Activated naive CD8-positive, alpha-beta T cell (primary cell): ENCODE results near the gene HAL.
A peak's percentile ranks its signal among the peaks of the same experiment; 100 is the strongest.

ENCODE experiments used
- H3K27ac Mint-ChIP-seq: one replicate; pipeline ENCODE4 v1.8.0; 2021; ENCODE audit warnings: mixed read lengths
- H3K27me3 Mint-ChIP-seq: one replicate; pipeline ENCODE4 v1.8.0; 2021; ENCODE audit warnings: mixed read lengths
- H3K36me3 Mint-ChIP-seq: one replicate; pipeline ENCODE4 v1.8.0; 2021; ENCODE audit warnings: mixed read lengths
- H3K4me1 Mint-ChIP-seq: one replicate; pipeline ENCODE4 v1.8.0; 2021; ENCODE audit warnings: low read depth, mixed read lengths
- H3K4me3 Mint-ChIP-seq: one replicate; pipeline ENCODE4 v1.8.0; 2021; ENCODE audit warnings: mild to moderate bottlenecking, mixed read lengths
- H3K9me3 Mint-ChIP-seq: one replicate; pipeline ENCODE4 v1.8.0; 2021; ENCODE audit warnings: low read depth, mixed read lengths

Gene HAL

DNA sequence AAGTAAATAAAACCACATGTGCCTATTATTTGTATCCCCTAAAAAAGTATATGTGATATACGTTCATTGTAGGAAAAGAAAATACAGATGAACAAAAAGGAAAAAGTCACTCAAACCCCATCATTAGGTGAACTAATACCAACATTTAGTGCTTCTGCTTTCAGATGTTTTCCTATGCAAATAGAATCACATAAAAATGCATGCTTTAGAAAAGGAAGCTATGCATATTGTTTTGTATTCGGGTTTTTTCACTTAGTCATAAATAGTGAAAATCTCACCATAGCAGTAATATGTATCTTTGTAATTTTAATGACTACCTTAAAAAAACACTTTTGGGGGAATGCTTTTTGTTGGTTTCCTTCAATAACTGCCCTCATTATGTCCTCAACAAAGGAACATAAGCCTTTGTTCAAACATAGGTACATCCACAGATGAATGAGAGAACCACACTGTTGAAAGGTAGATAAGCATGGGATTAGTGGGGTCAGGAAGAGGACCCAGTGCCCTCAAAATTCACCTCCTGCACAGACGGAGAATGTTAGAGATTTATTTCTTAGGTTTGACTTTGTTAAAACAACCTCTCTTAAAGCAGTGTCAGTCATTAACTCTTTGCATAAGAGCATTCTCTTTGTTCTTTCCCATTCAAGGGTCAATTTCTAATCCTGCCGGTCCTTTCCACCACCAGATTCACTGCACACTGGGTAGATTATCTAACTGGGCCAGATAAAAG lies 46.5 kb downstream of the HAL start:
- Mint-ChIP-seq H3K27me3 (no peaks in the 10 kb centered on the region), H3K4me3 (no peak overlapping the region), H3K4me1 (no peaks in the 10 kb centered on the region), H3K9me3 (no peaks in the 10 kb centered on the region), H3K36me3 (no peaks in the 10 kb centered on the region), H3K27ac (no peak overlapping the region)

DNA sequence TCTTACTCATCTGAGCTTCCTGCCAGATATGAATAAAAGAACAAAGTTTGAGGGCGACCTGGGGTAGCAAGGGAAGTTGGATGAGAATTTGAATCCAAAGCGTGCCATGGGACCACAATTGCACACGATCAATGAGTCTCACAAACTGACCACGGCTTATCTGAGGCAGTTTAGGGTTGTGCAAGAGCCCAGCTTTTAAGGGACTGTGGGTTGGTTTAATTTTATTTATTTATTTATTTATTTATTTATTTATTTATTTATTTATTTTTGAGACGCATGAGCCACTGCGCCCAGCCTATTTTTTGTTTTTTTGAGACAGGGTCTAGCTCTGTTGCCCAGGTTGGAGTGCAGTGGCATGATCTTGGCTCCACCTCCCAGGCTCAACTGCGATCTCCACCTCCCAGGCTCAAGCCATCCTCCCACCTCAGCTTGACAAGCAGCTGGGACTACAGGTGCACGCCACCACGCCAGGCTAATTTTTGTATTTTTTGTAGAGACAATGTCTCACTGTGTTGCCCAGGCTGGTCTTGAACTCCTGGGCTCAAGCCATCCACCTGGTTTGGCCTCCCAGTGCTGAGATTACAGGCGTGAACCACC lies 51.9 kb downstream of the HAL start:
- H3K9me3 Mint-ChIP-seq, result no peaks in the 10 kb centered on the region
- no peaks in the 10 kb centered on the region for H3K36me3 Mint-ChIP-seq
- peaks cover 9% of the 10 kb centered on the region for H3K4me1 Mint-ChIP-seq
- H3K4me3 Mint-ChIP-seq, result peak overlapping the region; percentile 96
- H3K27ac Mint-ChIP-seq, result no peak overlapping the region
- H3K27me3 Mint-ChIP-seq, result no peaks in the 10 kb centered on the region

DNA sequence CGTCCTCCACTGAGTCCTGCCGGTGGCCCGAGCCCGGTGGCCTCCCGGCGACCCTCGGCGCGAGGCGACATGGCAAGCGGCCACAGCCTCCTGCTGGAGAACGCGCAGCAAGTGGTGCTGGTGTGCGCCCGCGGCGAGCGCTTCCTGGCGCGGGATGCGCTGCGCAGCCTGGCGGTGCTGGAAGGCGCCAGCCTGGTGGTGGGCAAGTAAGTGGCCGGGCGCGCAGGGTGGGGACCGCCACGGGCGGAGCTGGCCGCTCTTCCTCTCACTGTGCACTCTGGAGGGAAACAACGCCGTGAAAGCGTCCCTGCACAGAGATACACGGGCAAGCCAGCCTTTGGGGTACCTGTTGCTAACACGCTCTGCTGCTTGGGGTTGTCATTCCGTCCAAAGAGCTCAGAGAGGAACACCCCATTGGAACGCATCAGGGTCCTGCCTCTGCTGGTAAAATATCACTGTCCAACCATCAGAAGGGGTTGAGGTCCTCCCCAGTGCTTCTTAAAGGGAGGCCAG lies 52.8 kb downstream of the HAL start, which contains the start of gene AMDHD1:
Gene AMDHD1, plus strand, starts transcription at position 2 of the 513 bp plus-strand sequence. Its CDS starts 68 bp downstream, at position 70.
- peaks cover 9% of the 10 kb centered on the region for H3K4me1 Mint-ChIP-seq
- no peaks in the 10 kb centered on the region for H3K9me3 Mint-ChIP-seq
- H3K27me3 Mint-ChIP-seq, result no peaks in the 10 kb centered on the region
- peak within 1 kb of the TSS; percentile 96 for H3K4me3 Mint-ChIP-seq
- no peaks in the 10 kb centered on the region for H3K36me3 Mint-ChIP-seq
- H3K27ac Mint-ChIP-seq, result peak within 1 kb of the TSS; percentile 92

DNA sequence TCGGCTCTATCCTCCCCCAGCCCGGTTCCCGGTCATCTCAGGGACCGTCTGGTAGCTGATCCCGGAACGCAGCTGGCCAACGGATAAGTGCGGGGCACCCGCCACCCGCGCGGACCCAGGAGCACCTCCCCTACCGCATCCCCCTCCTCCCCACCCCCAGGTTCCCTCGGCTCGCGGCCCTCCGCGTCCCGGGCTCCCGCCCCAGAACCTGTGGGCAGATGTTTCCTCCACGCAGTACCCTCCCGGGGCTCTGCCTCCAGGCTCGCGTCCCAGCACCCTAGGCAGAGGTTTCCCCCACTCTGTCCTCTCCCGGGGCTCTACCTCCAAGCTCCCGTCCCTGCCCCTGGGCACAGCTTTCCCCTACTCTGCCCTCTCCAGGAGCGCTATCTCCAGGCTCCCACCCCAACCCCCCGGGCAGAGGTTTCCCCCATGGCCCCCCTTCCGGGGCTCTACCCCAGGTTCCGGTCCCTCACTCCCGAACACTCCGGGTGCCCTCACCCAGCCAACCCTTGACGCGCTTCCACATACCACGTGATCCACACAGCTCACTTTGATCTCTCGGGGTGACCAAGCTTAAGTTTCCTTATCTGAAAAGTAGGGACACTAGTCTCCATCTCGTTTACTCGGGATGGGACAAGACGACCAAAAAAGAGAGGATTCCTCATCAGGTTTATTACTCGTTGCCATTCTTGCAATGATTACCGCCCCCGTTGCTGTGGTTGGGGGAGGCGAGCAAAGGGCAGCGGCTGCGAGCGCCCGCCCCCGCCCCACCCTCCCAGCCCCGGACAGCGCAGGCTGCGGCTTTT lies 53.4 kb downstream of the HAL start, which contains the start of gene CCDC38:
Gene CCDC38, minus strand, starts transcription at position 91 of the 806 bp plus-strand sequence. CDS start 6,105 bp downstream, outside the sequence.
- Mint-ChIP-seq H3K36me3 (no peaks in the 10 kb centered on the region), H3K27ac (peak within 1 kb of the TSS; percentile 92), H3K9me3 (no peaks in the 10 kb centered on the region), H3K4me1 (peaks cover 9% of the 10 kb centered on the region), H3K4me3 (peak within 1 kb of the TSS; percentile 96), H3K27me3 (no peaks in the 10 kb centered on the region)

DNA sequence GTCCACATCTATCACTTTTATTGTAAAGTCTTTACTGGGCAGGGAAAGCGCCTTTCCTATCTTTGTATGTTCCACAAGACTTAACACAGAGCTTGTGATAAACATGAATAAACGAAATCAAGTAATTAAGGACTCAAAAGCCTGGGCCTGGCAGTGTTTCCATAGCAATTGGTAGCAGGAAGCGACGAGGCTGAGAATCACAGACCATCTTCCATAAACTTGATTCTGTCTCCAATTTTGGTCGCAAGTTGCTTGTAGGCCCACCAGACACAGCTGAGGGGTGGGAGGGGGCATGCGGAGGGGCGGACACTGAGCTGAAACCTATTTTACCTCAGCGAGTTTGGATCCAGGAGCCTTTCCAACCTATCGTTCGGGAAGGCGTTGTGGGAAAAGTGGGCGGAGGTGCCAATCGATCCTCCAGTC lies 54.0 kb downstream of the HAL start:
- no peaks in the 10 kb centered on the region for H3K9me3 Mint-ChIP-seq
- no peaks in the 10 kb centered on the region for H3K36me3 Mint-ChIP-seq
- H3K4me1 Mint-ChIP-seq, result peaks cover 9% of the 10 kb centered on the region
- peak overlapping the region; percentile 96 for H3K4me3 Mint-ChIP-seq
- peak overlapping the region; percentile 58 for H3K27ac Mint-ChIP-seq
- H3K27me3 Mint-ChIP-seq, result no peaks in the 10 kb centered on the region

DNA sequence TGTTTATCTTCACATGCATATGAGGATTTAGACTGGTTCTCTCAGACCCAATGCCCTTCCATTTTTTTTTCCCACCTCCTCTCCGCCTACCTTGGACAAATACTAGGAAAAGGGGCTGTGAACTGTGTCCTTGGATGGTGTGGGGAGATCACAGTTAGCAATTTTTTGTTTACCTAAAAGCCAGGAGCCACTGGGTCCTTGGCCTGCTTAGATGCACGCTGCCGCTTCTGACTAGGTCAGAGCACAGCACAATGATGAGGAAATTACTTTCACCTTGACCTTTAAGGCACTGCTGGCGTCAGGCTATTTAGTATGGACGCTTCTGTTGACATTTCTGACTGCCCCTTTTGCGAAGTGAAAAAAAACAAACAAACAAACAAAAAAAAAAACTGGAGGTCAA lies 55.6 kb downstream of the HAL start:
- H3K27ac Mint-ChIP-seq, result no peak overlapping the region
- no peaks in the 10 kb centered on the region for H3K27me3 Mint-ChIP-seq
- H3K4me1 Mint-ChIP-seq, result peaks cover 9% of the 10 kb centered on the region
- H3K36me3 Mint-ChIP-seq, result no peaks in the 10 kb centered on the region
- no peak overlapping the region for H3K4me3 Mint-ChIP-seq
- no peaks in the 10 kb centered on the region for H3K9me3 Mint-ChIP-seq
